ENCODE data around the gene ADGRA3.
"Not testable (repeated sequence)": the region's sequence is repeated elsewhere in the genome, so short reads cannot be mapped to it uniquely, and the experiment has no call there.

Gene ADGRA3

GRCh38 chr4:22477136-22477812, 38.6 kb downstream of the ADGRA3 start:
- no peak for DNase-seq

GRCh38 chr4:22476011-22476410, 39.9 kb downstream of the ADGRA3 start:
- DNase-seq, result no peak

- not testable (repeated sequence) for DNase-seq
Measured at GRCh38 chr4:22475311-22475646, 40.6 kb downstream of the ADGRA3 start.

- DNase-seq, result no peak
Measured at GRCh38 chr4:22474636-22475310, 41.1 kb downstream of the ADGRA3 start.

- no peak for DNase-seq
Measured at GRCh38 chr4:22473268-22473667, 42.6 kb downstream of the ADGRA3 start.

- no peak for DNase-seq
Measured at GRCh38 chr4:22471999-22472461, 43.8 kb downstream of the ADGRA3 start.

- no peak for DNase-seq
Measured at GRCh38 chr4:22471419-22471818, 44.4 kb downstream of the ADGRA3 start.

GRCh38 chr4:22466581-22466980, 49.3 kb downstream of the ADGRA3 start:
- DNase-seq, result no peak

- DNase-seq, result no peak
Measured at GRCh38 chr4:22465996-22466395, 49.9 kb downstream of the ADGRA3 start.

GRCh38 chr4:22465349-22465748, 50.5 kb downstream of the ADGRA3 start:
- DNase-seq, result no peak

GRCh38 chr4:22463179-22463578, 52.7 kb downstream of the ADGRA3 start:
- no peak for DNase-seq

- no peak for DNase-seq
Measured at GRCh38 chr4:22462688-22463087, 53.2 kb downstream of the ADGRA3 start.

- no peak for DNase-seq
Measured at GRCh38 chr4:22460266-22460665, 55.6 kb downstream of the ADGRA3 start.

GRCh38 chr4:22458098-22458497, 57.8 kb downstream of the ADGRA3 start:
- no peak for DNase-seq

- DNase-seq, result no peak
Measured at GRCh38 chr4:22457348-22457747, 58.5 kb downstream of the ADGRA3 start.

GRCh38 chr4:22456291-22456690, 59.6 kb downstream of the ADGRA3 start:
- no peak for DNase-seq

GRCh38 chr4:22454955-22455354, 60.9 kb downstream of the ADGRA3 start:
- no peak for DNase-seq

GRCh38 chr4:22454216-22454838, 61.5 kb downstream of the ADGRA3 start:
- DNase-seq, result no peak

GRCh38 chr4:22444813-22445212, 71.1 kb downstream of the ADGRA3 start:
- no peak for DNase-seq

- no peak for DNase-seq
Measured at GRCh38 chr4:22442956-22443355, 72.9 kb downstream of the ADGRA3 start.

GRCh38 chr4:22440999-22441398, 74.9 kb downstream of the ADGRA3 start:
- no peak for DNase-seq

- DNase-seq, result no peak
Measured at GRCh38 chr4:22439947-22440346, 75.9 kb downstream of the ADGRA3 start.

GRCh38 chr4:22435652-22436051, 80.2 kb downstream of the ADGRA3 start:
- no peak for DNase-seq

- DNase-seq, result no peak
Measured at GRCh38 chr4:22434895-22435294, 81.0 kb downstream of the ADGRA3 start.
